ENCODE measurements around the gene SHOC1.
A peak's percentile ranks its signal among the peaks of the same experiment; 100 is the strongest.
"Not testable (repeated sequence)": the region's sequence is repeated elsewhere in the genome, so short reads cannot be mapped to it uniquely, and the experiment has no call there.

Gene SHOC1

DNA sequence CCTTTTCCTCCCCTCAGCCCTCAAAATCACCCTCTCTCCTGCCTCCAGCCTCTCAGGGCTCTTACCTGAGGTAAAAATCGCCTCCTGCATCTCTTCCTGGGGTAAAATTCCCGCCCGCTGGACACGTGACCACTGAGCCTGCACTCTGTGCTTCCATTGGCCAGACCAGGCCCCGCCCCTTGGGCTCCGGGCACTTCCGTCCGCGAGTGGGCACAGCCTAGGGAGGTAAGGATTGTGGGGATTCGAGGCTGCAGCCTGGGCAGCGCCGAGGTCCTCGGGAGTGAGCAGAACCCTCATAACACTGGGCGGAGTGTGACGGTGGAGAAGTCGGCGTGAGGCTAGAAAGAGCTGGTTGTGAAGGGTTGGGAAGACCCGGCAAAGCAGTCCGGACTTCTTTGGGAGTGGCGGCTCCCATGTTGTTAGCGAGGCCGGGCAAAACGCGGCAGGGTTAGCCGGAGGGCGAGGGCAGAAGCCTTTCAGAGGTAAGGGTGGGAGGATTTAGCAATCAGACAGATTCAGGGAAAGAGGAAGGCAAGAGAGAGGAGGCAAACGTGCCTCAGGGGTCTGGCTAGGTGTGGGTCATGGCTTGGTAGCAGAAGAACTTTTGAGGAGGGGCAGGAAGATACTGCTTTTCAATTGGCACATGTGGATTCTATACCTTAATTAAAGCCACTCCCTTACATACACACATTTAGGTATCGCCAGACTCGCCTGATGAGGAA, at the start of gene SHOC1:
Gene SHOC1, minus strand, starts transcription at position 103 of the 722 bp plus-strand sequence. CDS start 3,519 bp downstream, outside the sequence.
- no peak for DNase-seq

DNA sequence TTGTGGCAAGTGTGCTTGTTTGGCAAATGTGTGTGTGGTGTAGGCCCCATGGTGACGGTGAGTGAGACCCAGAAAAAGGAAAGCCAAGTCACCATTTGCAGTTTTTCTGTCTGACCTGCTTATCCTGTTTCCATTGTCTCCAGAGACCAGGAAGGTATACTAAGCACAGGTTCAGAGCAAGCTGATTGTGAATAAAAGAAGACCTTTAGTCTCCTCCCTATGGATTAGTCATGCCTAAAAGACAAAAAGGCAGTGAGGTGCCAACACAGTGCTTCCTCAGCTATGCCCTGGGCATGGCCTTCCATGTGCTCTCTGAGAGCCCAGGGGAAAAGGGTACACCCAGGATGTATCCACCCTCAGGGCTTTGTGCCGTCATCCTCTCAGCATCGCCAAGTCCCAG, 49.2 kb upstream of the SHOC1 start:
- no peak for DNase-seq

DNA sequence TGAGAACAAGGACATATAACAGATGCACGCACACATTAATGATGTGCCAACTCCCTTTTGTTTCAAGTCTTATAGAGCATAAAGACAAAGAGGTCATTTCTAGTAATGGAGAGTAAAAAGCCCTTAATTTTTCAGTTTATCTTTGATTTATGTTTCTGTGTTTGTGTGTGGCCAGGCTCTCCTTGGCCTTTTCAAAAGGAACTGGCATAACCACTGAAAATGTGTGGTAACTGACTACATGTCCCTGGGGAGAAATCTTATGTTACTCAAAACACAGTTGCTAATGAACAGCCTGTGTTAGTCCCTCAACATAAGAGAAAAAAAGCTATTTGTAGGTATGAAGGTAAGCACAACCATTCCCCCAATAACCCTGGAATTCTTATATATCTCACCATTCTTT, 47.6 kb upstream of the SHOC1 start:
- no peak for DNase-seq

DNA sequence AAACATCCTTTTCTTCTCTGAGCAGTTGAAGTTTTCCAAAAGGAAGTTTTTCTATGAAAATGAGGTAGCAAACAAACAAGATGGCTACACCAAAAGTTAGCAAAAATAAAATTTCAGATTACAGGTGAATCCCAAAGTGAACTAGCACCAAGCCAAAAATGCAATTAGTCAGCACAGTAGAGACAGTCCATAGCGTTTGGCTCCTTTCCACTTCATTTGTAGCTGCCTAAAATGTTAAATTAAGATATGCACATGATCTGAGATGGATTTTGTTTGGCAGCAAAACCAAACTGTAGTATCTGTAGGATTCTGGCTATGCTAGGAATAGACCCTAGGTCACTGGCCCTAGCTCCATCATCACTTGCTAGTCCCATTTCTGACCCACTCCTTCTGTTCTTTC, 45.7 kb upstream of the SHOC1 start:
- no peak for DNase-seq

DNA sequence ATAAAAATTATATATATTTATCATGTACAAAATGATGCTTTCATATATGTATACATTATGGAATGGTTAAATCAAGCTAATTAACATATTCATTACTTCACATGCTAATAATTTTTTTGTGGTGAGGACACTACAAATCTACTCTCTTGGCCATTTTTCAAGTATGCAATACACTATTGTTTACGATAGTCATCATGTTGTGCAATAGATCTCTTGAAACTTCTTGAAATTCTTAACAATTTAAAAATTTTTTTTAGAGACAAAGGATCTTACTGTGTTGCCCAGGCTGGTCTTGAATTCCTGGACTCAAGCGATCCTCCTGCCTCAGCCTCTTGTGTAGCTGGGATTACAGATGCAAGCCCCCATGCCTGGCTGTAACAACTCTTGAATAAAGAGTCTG, 45.2 kb upstream of the SHOC1 start:
- no peak for DNase-seq

DNA sequence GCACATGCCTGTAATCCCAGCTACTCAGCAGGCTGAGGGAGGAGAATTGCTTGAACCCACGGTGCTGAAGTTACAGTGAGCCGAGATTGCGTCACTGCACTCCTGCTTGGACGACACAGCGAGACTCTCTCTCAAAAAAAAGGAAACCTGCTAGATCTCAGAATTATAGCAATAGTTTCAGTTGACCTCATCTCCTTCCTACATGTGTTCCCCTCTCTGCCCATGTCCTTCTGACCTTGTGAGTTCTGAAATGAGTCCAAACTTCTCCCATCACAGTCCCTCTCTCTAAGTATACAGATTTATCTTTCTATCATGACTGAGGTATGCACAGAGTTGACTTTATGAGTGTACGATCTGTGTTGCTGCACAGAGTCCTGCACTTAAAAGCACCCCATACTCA, 44.6 kb upstream of the SHOC1 start:
- DNase-seq: no peak

DNA sequence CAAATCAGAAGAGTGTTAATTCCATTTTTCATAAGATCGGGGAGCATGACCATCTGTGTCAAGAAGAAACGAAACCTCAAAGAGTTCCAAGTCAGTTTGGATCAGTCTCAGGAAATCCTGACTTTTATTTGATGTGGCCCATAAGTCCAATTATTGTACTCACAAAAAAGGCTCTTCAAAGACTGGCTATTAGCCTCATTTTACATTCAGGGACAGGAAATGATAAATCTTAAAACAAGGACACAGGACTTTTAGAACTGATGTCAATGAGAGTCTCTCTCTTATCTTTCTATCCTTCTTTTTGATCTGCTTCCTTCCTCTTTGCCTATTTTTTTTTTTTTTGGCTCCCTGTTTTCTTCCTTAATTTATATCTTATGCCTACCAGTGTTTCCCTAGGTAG, 43.7 kb upstream of the SHOC1 start:
- no peak for DNase-seq

DNA sequence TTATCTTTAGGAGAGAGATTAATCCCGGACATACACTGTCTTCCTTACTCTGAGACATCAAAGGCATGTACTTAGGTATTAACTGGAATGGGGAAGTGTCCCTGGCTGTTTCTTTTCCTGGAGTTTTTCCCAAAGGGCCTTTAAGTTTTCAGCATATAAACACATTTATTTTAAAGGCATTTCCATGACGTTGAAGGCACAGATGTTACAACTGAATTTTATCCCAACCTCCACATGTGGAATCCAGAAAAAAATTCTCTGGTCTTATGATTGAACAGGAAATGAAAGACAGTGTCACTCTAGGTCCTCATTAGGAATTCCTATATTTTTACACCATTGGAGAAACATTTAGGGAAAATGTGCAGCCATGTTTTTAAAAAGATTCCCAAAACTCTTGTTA, 41.6 kb upstream of the SHOC1 start:
- no peak for DNase-seq

DNA sequence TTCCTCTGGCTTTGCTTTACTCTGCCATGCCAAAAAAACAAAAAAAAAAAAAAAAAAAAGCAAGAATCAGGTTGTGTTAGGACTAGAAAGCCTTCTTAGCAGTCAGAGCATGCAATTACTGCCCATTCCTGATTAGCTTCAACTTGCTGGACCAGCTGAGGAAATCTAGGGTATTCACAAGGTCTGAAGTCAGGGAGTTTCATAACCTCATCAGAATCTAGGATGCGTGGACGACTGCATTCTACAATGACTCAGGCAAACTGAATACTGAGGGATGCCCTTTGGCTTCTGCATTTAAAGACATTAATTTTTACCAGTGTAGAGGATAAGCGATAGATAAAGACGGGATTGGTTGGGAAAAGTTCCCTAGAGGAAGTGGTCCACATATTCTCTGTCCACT, 39.2 kb upstream of the SHOC1 start:
- no peak for DNase-seq

DNA sequence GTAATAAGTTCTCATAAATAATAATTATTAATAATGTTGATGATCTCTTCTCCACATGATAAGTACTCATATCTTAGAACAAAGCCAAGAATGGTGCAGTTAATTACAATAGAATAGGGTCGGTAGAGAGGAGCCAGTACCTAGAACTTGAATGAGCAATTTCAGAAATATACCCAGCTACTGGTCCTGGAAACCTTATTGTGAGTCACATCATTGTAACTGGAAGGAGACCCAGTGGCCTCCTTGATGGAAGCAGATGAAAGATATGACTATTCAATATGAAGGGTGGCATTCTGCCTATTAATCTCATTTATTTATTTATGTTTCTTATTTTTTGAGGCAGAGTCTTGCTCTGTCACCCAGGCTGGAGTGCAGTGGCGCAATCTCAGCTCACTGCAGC, 37.7 kb upstream of the SHOC1 start:
- no peak for DNase-seq

DNA sequence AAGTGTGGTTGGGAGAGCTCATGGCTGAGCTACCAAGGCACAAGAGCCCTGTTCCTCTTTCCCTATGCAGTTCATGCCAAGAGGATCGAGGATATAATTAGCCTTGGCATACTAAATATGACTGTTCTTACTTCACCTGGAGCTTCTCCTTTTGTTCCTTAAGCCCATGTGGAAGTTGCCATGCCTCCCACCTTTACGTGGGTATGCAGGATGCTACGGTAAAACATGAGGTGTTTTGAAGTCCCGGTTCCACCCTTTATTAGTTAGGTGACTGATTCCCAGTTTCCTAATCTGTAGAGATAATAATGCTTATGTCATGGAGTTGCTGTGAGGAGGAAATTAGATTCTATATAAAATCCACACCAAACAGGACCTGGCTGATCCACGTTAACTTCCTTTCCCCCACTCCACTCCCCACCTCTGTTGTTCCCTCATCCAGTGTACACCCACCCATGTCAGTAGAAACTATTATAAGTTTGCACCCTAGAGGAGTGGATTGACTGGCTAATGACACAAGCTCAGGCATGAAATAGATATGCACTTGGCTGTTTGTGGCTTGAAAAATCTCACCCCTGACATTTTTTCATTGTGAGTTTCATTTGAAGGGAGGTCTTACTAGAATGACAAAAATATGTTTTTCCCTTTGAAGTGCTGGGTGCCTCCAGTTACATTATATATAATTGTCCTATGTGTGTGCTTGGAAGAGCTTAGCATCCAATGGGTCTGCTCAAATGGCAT, 36.8 kb upstream of the SHOC1 start:
- no peak for DNase-seq

DNA sequence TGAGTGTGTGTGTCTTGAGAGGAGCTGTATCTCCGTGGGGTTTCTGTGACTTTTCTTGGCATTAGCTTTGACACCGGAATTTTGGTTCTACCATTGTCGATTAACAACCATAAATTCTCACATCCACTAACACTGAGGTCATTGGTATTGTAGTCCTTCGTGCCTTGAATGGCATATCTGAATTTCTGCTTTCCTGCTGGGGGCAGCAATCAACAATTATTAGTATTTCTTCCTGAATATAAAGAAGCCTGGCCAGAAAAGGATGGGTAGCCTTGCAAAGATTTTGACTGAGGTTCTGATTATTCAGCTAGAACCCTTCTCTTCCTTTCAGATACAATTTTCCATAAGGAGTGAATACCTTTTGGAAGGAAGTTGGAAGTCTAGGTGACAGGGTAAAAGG, 33.5 kb upstream of the SHOC1 start:
- DNase-seq: no peak

DNA sequence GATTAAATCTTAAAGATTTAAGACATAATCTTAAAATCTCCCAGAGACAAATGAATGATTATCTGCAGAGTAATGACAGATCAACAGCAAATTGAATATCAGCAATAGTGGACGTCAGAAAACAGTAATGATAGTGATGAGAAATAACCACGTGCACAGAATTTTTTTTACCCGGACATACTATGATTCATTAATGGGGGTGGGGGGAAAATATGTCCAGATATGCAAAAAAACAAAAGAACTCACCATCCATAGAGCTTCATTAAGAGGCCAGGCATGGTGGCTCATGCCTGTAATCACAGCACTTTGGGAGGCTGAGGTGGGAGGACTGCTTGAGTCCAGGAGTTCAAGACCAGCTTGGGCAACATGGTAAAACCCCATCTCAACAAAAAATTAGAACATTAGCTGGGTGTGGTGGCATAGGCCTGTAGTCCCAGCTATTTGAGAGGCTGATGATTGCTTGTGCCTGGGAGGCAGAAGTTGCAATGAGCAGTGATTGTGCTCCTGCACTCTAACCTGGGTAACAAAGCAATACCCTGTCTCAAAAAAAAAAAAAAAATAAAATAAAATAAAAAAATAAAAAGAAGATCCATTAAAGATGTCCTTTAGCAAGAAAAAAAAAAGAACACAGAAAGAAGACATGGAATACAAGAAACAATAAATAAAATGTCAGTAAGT, 30.9 kb upstream of the SHOC1 start:
- DNase-seq: no peak

DNA sequence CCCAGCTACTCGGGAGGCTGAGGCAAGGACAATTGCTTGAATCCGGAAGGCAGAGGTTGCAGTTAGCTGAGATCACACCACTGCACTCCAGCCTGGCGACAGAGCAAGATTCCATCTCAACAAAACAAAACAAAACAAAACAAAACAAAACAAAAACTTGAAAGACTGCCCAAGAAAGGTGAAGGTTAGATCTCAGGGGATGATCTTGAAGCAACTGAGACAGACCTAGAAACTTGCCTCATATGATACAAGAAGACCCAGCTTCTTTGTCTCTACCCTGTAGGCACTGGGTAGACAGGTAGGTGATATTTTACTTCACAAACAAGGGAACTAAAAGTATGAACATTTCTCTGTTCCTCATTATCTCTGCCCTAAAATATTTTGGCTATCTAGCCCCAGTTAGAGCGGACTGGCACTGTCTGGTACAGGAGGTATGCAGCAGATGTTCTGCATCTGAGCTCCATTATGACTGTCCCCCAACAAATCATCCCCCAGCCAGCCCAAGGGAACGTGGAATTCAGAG, 26.3 kb upstream of the SHOC1 start:
- no peak for DNase-seq

DNA sequence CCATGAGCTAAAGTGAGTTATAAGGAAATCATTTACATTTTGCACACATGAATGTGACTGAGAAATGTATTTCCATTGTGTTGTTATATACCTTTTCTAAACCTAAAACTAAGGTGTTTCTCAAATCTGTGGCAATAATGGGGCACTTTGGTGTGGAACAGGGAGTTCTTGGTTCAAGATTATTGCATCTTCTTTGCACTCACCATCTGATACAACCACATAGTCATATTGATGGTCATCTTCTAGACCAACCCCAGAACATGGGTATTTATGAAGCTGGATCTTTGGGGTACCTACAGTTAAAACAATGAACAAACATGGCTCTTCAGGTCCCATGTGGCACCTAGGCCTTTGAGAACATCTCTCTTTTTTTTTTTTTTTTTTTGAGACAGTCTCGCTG, 24.6 kb upstream of the SHOC1 start:
- DNase-seq: no peak

DNA sequence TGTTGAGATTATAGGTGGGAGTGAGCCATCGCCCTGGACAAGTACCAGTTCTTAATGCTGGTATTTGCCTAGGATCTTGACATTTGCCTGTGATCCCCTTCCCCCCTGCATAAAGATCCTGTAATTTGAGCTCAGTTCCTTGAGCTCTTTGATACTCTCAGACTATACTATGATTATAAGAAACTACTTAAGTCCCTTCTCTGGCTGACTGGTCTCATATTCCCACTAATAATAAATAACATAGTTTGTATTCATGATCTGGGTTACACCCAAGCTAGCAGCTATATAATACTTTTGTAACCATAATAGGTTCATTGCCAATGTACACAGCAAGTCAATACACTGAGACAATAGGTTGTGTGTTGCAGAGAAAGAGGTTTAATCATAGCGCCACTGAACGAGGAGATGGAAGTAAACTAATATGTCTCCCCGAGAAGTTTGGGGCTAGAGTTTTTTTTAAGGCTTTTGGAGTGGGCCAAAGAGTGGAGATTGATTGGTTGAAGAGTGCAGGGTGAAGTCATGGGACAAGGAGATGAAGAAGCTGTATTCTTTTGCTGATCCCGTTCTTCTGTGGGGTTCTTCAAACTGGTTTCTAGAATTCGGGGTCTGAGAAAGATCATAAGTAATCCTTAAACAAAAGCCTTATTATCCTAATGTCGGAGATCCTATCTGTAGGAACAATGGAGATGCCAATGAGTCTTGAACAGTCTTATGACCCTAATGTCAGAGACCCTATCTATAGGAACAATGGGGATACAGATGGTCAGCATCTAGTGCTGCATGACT, 20.7 kb upstream of the SHOC1 start:
- peak; percentile 38 for DNase-seq

DNA sequence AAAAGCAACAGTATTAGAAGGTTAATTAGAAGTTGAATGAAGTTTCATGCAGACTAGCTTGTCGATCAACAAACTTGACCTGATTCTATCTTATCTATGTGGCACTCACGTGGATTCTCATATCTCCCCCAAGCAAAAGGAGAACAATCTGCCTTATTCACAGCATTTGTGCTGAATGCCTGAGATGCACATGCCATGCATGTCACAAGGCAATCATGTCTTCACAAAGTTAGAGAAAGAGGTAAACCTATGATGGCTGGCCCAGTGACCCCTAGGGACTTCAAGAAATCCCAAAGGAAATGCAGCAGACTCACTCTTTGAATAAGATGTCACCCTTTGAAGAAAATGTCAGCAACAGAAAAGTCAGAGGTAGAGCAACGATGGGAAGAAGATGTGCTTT, 17.6 kb upstream of the SHOC1 start:
- DNase-seq: no peak

DNA sequence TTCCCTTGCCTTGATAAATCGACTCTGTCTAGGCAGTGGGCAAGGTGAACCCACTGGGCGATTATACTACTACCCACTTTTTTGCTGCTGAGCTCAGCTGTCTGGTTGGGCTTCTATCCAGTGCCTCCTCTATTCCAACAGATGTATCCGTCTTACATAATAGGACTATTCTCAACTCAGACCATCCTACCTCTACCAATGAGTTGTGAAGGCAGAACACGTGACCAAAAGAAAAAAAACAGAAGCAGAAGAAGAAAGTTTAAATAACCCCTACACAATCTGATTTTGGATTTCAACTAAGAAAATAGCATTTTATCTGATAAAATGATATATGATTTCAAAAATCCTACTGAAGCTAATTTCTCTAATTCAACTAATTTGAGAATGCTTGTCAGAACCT, 16.2 kb upstream of the SHOC1 start:
- no peak for DNase-seq

DNA sequence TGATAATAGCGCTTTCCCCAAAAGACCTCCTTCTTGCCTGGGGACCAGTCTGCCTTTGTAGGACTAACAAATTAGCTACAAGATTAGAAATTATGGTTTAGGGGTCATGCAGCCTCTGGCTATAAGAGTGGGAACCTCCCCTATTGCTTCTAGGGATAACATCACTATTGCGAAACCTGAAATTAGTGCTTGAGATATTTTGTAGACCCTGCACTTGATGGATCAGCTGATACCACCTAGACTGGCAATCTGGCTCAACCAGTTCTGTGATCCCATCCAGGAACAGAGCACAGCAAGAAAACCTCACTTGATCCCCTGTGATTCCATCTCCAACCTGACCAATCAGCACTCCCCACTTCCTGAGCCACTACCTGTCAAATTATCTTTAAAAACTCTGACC, 15.7 kb upstream of the SHOC1 start:
- DNase-seq: not testable (repeated sequence)

DNA sequence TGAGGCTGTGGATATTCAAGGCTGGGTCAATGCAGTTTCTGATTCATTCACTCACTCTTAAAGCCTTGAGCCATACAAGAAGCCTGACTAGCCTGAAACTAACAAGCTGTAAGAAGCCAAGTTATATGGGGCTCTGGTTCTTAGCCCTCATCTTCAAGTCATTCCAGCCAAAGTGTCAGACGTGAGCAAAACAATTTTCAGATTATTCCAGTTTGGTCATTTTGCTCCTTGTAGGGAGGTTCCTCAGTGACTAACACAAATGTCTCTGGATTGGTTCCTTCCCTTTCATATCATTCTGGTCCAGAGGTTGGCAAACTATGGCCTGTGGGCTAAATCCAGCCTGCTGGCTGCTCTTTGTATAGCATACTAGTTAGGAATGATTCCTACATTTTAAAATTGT, 12.5 kb upstream of the SHOC1 start:
- DNase-seq: no peak

DNA sequence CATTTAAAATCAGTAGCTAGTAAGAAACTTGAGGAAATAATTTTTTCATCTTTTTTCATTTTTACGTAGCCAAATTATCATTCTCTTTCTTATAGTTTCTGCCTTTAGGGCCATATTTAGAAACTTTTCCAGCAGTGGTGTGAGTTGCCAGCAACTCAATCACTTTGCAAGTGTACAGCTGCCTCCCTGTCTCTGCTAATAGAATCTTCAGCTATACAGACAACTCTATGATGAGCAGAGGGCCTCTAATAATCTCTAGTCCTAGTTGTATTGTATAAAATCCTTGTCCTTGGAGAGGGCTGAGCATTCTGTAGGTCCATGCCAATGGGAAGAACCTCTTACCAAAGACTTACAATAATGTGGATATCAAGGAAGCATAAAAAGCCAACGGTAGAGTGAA, 11.5 kb upstream of the SHOC1 start:
- no peak for DNase-seq

DNA sequence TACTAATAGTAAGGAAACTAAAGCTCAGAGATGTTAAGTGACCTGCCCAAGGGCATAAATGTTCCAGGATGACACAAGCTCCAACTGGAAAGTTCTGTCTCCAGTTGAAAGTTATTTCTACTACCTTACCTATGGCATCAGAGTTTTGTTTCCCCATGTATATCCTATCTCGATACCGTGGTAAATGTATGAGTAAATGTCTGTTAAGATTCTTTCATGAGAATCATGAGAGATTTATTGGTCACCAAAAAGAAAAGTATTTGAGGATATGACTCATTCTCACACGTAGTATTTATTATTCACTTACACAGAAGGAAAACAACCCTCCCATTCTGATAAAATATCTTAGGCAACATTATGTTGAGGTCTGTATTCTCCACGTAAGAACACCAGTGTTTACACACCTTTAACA, 11.1 kb upstream of the SHOC1 start:
- no peak for DNase-seq

DNA sequence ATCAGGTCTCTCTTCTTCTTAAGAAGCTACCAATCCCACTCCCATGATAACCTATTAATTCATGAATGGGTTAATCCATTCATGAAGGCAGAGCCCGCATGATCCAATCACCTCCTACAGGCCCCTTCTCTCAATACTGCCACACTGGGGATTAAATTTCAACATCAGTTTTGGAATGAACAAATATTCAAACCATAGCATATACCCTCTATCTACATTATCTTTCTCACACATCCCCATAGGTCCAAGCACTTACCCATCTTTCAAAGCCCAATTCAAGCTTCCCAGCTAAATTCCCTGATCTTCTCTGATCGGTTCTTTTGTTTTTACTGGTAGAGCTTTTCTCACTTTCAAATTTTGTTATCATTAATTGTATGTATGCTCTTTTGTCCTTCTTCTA, 10.5 kb upstream of the SHOC1 start:
- no peak for DNase-seq

Measured in NCI-H1436 (cell line).